ENCODE measurements around the gene LDB2. TPM values are rescaled to one million over a fixed set of nuclear protein-coding genes. Genes with fewer than 3 reads are reported as not detected.

Gene LDB2
- total RNA-seq, 1 donor from 2014 or later = 137 TPM

GRCh38 chr4:16728111-16728510 lies 170.3 kb downstream of the LDB2 start:
- DNase-seq (ENCODE audit: low spot score in 2 of 2) = no peak
- peaks cover 0 to 6% of the 10 kb centered on the region in 2 donors for H3K9me3 ChIP-seq
- intact Hi-C loops (cut with DNase I) = no loop called here
- no peak overlapping the region for H3K27ac ChIP-seq
- H3K4me3 ChIP-seq = no peak overlapping the region
- TF ChIP-seq CTCF (IDR thresholded peaks at IDR 0.05) = no peak
- H3K4me1 ChIP-seq = no peaks in the 10 kb centered on the region
- no peaks in the 10 kb centered on the region for H3K27me3 ChIP-seq
- no peaks in the 10 kb centered on the region for H3K36me3 ChIP-seq

GRCh38 chr4:16727218-16727617 lies 171.2 kb downstream of the LDB2 start:
- Histone ChIP-seq H3K9me3 (peaks cover 0 to 6% of the 10 kb centered on the region in 2 donors), H3K4me1 (no peaks in the 10 kb centered on the region), H3K36me3 (no peaks in the 10 kb centered on the region), H3K27me3 (no peaks in the 10 kb centered on the region), H3K4me3 (no peak overlapping the region), H3K27ac (no peak overlapping the region)
- no peak for TF ChIP-seq CTCF (IDR thresholded peaks at IDR 0.05)
- intact Hi-C loops (cut with DNase I) = no loop called here
- DNase-seq (ENCODE audit: low spot score in 2 of 2) = no peak

GRCh38 chr4:16726368-16727050 lies 171.9 kb downstream of the LDB2 start:
- H3K36me3 ChIP-seq = no peaks in the 10 kb centered on the region
- intact Hi-C loops (cut with DNase I) = no loop called here
- no peak overlapping the region for H3K27ac ChIP-seq
- no peaks in the 10 kb centered on the region for H3K27me3 ChIP-seq
- peaks cover 0 to 6% of the 10 kb centered on the region in 2 donors for H3K9me3 ChIP-seq
- no peak for DNase-seq (ENCODE audit: low spot score in 2 of 2)
- no peak for TF ChIP-seq CTCF (IDR thresholded peaks at IDR 0.05)
- H3K4me3 ChIP-seq = no peak overlapping the region
- H3K4me1 ChIP-seq = no peaks in the 10 kb centered on the region

- H3K4me1 ChIP-seq = no peaks in the 10 kb centered on the region
- no peak overlapping the region for H3K27ac ChIP-seq
- intact Hi-C loops (cut with DNase I) = no loop called here
- no peaks in the 10 kb centered on the region for H3K27me3 ChIP-seq
- TF ChIP-seq CTCF (IDR thresholded peaks at IDR 0.05) = no peak
- peaks cover 0 to 6% of the 10 kb centered on the region in 2 donors for H3K9me3 ChIP-seq
- no peaks in the 10 kb centered on the region for H3K36me3 ChIP-seq
- H3K4me3 ChIP-seq = no peak overlapping the region
- DNase-seq (ENCODE audit: low spot score in 2 of 2) = no peak
Measured at GRCh38 chr4:16725252-16725651, 173.2 kb downstream of the LDB2 start.

GRCh38 chr4:16722416-16722815 lies 176.0 kb downstream of the LDB2 start:
- intact Hi-C loops (cut with DNase I) = no loop called here
- H3K27me3 ChIP-seq = no peaks in the 10 kb centered on the region
- no peak overlapping the region for H3K4me3 ChIP-seq
- no peak overlapping the region for H3K27ac ChIP-seq
- H3K4me1 ChIP-seq = no peaks in the 10 kb centered on the region
- no peaks in the 10 kb centered on the region for H3K36me3 ChIP-seq
- DNase-seq (ENCODE audit: low spot score in 2 of 2) = no peak
- TF ChIP-seq CTCF (IDR thresholded peaks at IDR 0.05) = no peak
- peaks cover 0 to 6% of the 10 kb centered on the region in 2 donors for H3K9me3 ChIP-seq
